B cell (primary cell): Measurements from ENCODE around the gene SNAP29. TPM values are rescaled to one million over a fixed set of nuclear protein-coding genes. Genes with fewer than 3 reads are reported as not detected.

ENCODE experiments used
- ATAC-seq: fragments of 200-7000 bp; cut with Tn5 transposase; one replicate; pipeline ENCODE4 v1.10.0; 2021; ENCODE audit warnings: low read depth, mild to moderate bottlenecking, moderate number of reproducible peaks, moderate library complexity
- CTCF ChIA-PET: fragments of 350-600 bp; sonication (Branson Sonifier 250); formaldehyde crosslinking; loops from one replicate; lab custom pipeline; 2021; ENCODE audit warnings: antibody characterized with exemption, inconsistent platforms; lab: Charles Lee
- POLR2A ChIA-PET: fragments of 350-600 bp; sonication (Branson Sonifier 250); formaldehyde crosslinking; loops from one replicate; lab custom pipeline; 2021; ENCODE audit warnings: antibody characterized with exemption; lab: Charles Lee
- DNase-seq: peaks from one replicate; pipeline ENCODE4 v3.0.0; 2013
- H2AFZ ChIP-seq: 2 replicates; pipeline ENCODE4 v1.6.1; 2012; ENCODE audit warnings: mild to moderate bottlenecking, low read depth, low read length; ENCODE audit not compliant: insufficient read depth, poor library complexity, severe bottlenecking
- H3K27ac ChIP-seq, 2 donors: 1 replicate in 1 of 2; 2 replicates in 1 of 2; pipeline ENCODE4 v1.5.1; 2012 to 2013; ENCODE audit warnings: low read length in 2 of 2, mild to moderate bottlenecking in 2 of 2, moderate library complexity in 1 of 2
- H3K27me3 ChIP-seq, 4 experiments: fragments of 200-600 bp in 1 of 4; sonication (generic) in 1 of 4; replicated peaks in 1 of 4; 1 replicate in 2 of 4; 2 replicates in 2 of 4; pipeline versions ENCODE4 v1.6.1 to v1.7.0; 2013 to 2016; ENCODE audit warnings: low read length in 3 of 4, mild to moderate bottlenecking in 2 of 4, mixed read lengths in 1 of 4, moderate library complexity in 1 of 4; ENCODE audit not compliant: insufficient read depth in 4 of 4, control insufficient read depth in 3 of 4; ENCODE audit errors: control extremely low read depth in 1 of 4
- H3K36me3 ChIP-seq, 2 experiments: replicated peaks in 1 of 2; 1 replicate in 1 of 2; 2 replicates in 1 of 2; pipeline versions ENCODE4 v1.6.1 to v1.7.1; 2013; ENCODE audit warnings: low read length in 1 of 2; ENCODE audit not compliant: insufficient read depth in 2 of 2, control insufficient read depth in 1 of 2; ENCODE audit errors: control extremely low read depth in 1 of 2, extremely low read depth in 1 of 2
- H3K4me1 ChIP-seq, 2 donors: fragments of 200-600 bp in 1 of 2; sonication (generic) in 1 of 2; 1 replicate in 1 of 2; 2 replicates in 1 of 2; pipeline versions ENCODE4 v1.5.1 to v1.6.1; 2013 to 2017; ENCODE audit warnings: low read length in 2 of 2; ENCODE audit not compliant: control insufficient read depth in 2 of 2, insufficient read depth in 2 of 2
- H3K4me2 ChIP-seq: replicated peaks from 2 replicates; pipeline ENCODE3; 2012; ENCODE audit warnings: mild to moderate bottlenecking, low read depth, low read length; ENCODE audit not compliant: poor library complexity, severe bottlenecking
- H3K4me3 ChIP-seq, 5 experiments: fragments of 200-600 bp in 1 of 5; sonication (generic) in 1 of 5; 1 replicate in 3 of 5; 2 replicates in 2 of 5; pipeline versions ENCODE4 v1.5.1 to v1.7.0; 2011 to 2016; ENCODE audit warnings: low read length in 4 of 5, mild to moderate bottlenecking in 4 of 5, low read depth in 2 of 5, control low read depth in 1 of 5, moderate library complexity in 1 of 5; ENCODE audit not compliant: insufficient read depth in 1 of 5; ENCODE audit errors: control extremely low read depth in 1 of 5, extremely low read depth in 1 of 5
- H3K79me2 ChIP-seq: fragments of 200-600 bp; sonication (generic); one replicate; pipeline ENCODE4 v1.6.0; 2016; ENCODE audit warnings: low read length; ENCODE audit not compliant: control insufficient read depth, insufficient read depth
- H3K9ac ChIP-seq: fragments of 200-600 bp; sonication (generic); 2 replicates; pipeline ENCODE4 v1.6.1; 2017; ENCODE audit warnings: mild to moderate bottlenecking, low read length, moderate library complexity
- H3K9me3 ChIP-seq, 3 donors: one replicate each; pipeline versions ENCODE4 v1.6.1 to v1.7.1; 2013; ENCODE audit warnings: low read length in 2 of 3; ENCODE audit not compliant: control insufficient read depth in 2 of 3, insufficient read depth in 1 of 3; ENCODE audit errors: control extremely low read depth in 1 of 3
- H4K20me1 ChIP-seq: 2 replicates; pipeline ENCODE4 v1.6.0; 2012; ENCODE audit warnings: mild to moderate bottlenecking, low read length; ENCODE audit not compliant: insufficient read depth, control insufficient read depth, poor library complexity, severe bottlenecking
- H3K27ac Mint-ChIP-seq: one replicate; pipeline ENCODE4 v1.8.0; 2021; ENCODE audit warnings: mixed read lengths
- H3K27me3 Mint-ChIP-seq: one replicate; pipeline ENCODE4 v1.8.0; 2021; ENCODE audit warnings: mixed read lengths
- H3K4me1 Mint-ChIP-seq: one replicate; pipeline ENCODE4 v1.8.0; 2021; ENCODE audit warnings: mixed read lengths
- H3K4me3 Mint-ChIP-seq: one replicate; pipeline ENCODE4 v1.8.0; 2021; ENCODE audit warnings: mixed read lengths
- H3K9me3 Mint-ChIP-seq: one replicate; pipeline ENCODE4 v1.8.0; 2022; ENCODE audit warnings: mixed read lengths; ENCODE audit not compliant: insufficient read depth
- CTCF ChIP-seq: fragments of 200-600 bp; IDR thresholded peaks from one replicate; pipeline ENCODE4 v1.8.0; 2022; ENCODE audit warnings: antibody characterized with exemption, mild to moderate bottlenecking
- EZH2 ChIP-seq: IDR thresholded peaks from 2 replicates; pipeline ENCODE4 v1.6.1; 2012; ENCODE audit warnings: borderline replicate concordance, low read depth, mild to moderate bottlenecking, moderate library complexity, low read length; ENCODE audit not compliant: insufficient read depth, poor library complexity, severe bottlenecking
- WGBS: methylation state at CpG from one replicate; pipeline ENCODE4 v1.1.5; 2013; ENCODE audit warnings: missing lambda C conversion rate; ENCODE audit not compliant: insufficient coverage; 5-methylcytosine and 5-hydroxymethylcytosine counted together
- intact Hi-C: fragments of 100-400 bp; cut with micrococcal nuclease; formaldehyde crosslinking; loops from one replicate; pipeline ENCODE4 v1.10.0; 2022
- polyA plus RNA-seq: library from polyadenylated mRNA; depleted of rRNA; stranded (reverse); fragments of >200 nt; gene quantifications from 2 replicates; pipeline ENCODE4 v1.2.3, GENCODE V29; 2012
- total RNA-seq, 2 donors: library from RNA; stranded (reverse); fragments of 120-200 nt in 1 of 2; gene quantifications; 1 replicate in 1 of 2; 2 replicates in 1 of 2; pipeline versions ENCODE4 v1.2.3 to v1.2.4, GENCODE V29; 2013 to 2022

Gene SNAP29
- total and polyA plus RNA-seq, 2 donors (not counting 1 experiment from before 2014, with no cell fraction given), result 13.4 to 17.4 TPM

GRCh38 chr22:20863366-20863765, 4.6 kb downstream of the SNAP29 start:
- H3K27ac ChIP-seq, result no peak overlapping the region
- H3K27me3 ChIP-seq, result no peaks in the 10 kb centered on the region
- intact Hi-C loops, result no loop called here
- peaks cover 7 to 17% of the 10 kb centered on the region in 2 donors for H3K4me1 ChIP-seq
- H3K9me3 ChIP-seq, result no peaks in the 10 kb centered on the region
- POLR2A ChIA-PET, result no interaction called here
- no peak overlapping the region for H3K9ac ChIP-seq
- H3K4me3 ChIP-seq, result no peak overlapping the region
- CTCF ChIA-PET, result interaction anchor here (0.6 to 1.0 kb wide), 2 partner anchors 23 to 784 kb away, joined by 3 to 4 read pairs; no protein-coding TSS in a partner anchor
- no peak overlapping the region for H3K4me3 Mint-ChIP-seq
- 63% methylated on average over 3 of the region's 4 CpGs for WGBS
- no peak for ATAC-seq
- peaks cover 0 to 12% of the 10 kb centered on the region in 2 experiments for H3K36me3 ChIP-seq
- no peak overlapping the region for H3K27ac Mint-ChIP-seq
- peaks cover 43% of the 10 kb centered on the region for H3K79me2 ChIP-seq
- no peak overlapping the region for H3K4me2 ChIP-seq
- H3K4me1 Mint-ChIP-seq, result peaks cover 26% of the 10 kb centered on the region
- H2AFZ ChIP-seq, result no peak overlapping the region
- H3K9me3 Mint-ChIP-seq, result no peaks in the 10 kb centered on the region
- H3K27me3 Mint-ChIP-seq, result no peaks in the 10 kb centered on the region
- DNase-seq, result no peak
- peaks cover 20% of the 10 kb centered on the region for H4K20me1 ChIP-seq
- no peak for TF ChIP-seq EZH2
- TF ChIP-seq CTCF, result no peak

GRCh38 chr22:20864186-20864908, 5.5 kb downstream of the SNAP29 start:
- Histone ChIP-seq H3K36me3 (peaks cover 0 to 12% of the 10 kb centered on the region in 2 experiments), H4K20me1 (peaks cover 20% of the 10 kb centered on the region), H3K9ac (no peak overlapping the region), H3K4me3 (no peak overlapping the region), H3K27me3 (no peaks in the 10 kb centered on the region), H3K27ac (no peak overlapping the region), H3K79me2 (peaks cover 37% of the 10 kb centered on the region), H3K9me3 (no peaks in the 10 kb centered on the region), H2AFZ (no peak overlapping the region), H3K4me2 (no peak overlapping the region), H3K4me1 (peaks cover 6 to 14% of the 10 kb centered on the region in 2 donors)
- no peak for ATAC-seq
- no peak for DNase-seq
- WGBS, result 88% methylated on average over 11 of the region's 12 CpGs
- no peak overlapping the region for H3K4me3 Mint-ChIP-seq
- H3K27ac Mint-ChIP-seq, result no peak overlapping the region
- H3K4me1 Mint-ChIP-seq, result peaks cover 21% of the 10 kb centered on the region
- intact Hi-C loops, result no loop called here
- no peaks in the 10 kb centered on the region for H3K9me3 Mint-ChIP-seq
- TF ChIP-seq CTCF (no peak), EZH2 (no peak)
- POLR2A ChIA-PET, result no interaction called here
- CTCF ChIA-PET, result no interaction called here
- no peaks in the 10 kb centered on the region for H3K27me3 Mint-ChIP-seq
